PC-3 (cell line): ENCODE data around the gene FMNL2. TPM values are rescaled to one million over a fixed set of nuclear protein-coding genes. Genes with fewer than 3 reads are reported as not detected.

Experiments used
- ATAC-seq: fragments of 200-7000 bp; cut with Tn5 transposase; 2 replicates; pipeline ENCODE4 v1.9.1; 2020; ENCODE audit warnings: mild to moderate bottlenecking, moderate library complexity
- BruUV-seq: library from RNA; stranded (reverse); fragments of 400-500 nt; replicated peaks from 2 replicates; lab custom pipeline; 2021; lab: Mats Ljungman, UMichigan
- CTCF ChIA-PET: fragments of 300-600 bp; sonication (Branson Sonifier 250); formaldehyde crosslinking; loops from one replicate; lab custom pipeline; 2022; ENCODE audit warnings: antibody characterized with exemption; lab: Charles Lee
- POLR2A ChIA-PET: fragments of 300-600 bp; sonication (Branson Sonifier 250); formaldehyde crosslinking; loops from one replicate; lab custom pipeline; 2022; ENCODE audit warnings: antibody characterized with exemption; ENCODE audit not compliant: unreplicated experiment; lab: Charles Lee
- DNase-seq: peaks from one replicate; pipeline ENCODE4 v3.0.0-alpha.2; 2015
- H2AFZ ChIP-seq: fragments of 300-600 bp; sonication (generic); 2 replicates; pipeline ENCODE4 v1.6.0; 2016; ENCODE audit warnings: antibody characterized with exemption, low read length
- H3F3A ChIP-seq: fragments of 300-600 bp; sonication (generic); one replicate; pipeline ENCODE4 v1.6.0; 2017; ENCODE audit warnings: antibody characterized with exemption, low read length, control low read depth, mild to moderate bottlenecking; ENCODE audit not compliant: unreplicated experiment
- H3K27ac ChIP-seq: fragments of 300-600 bp; sonication (generic); 2 replicates; pipeline ENCODE4 v1.5.1; 2016; ENCODE audit warnings: mild to moderate bottlenecking, low read length
- H3K27me3 ChIP-seq: fragments of 300-600 bp; sonication (generic); 2 replicates; pipeline ENCODE4 v1.6.1; 2016; ENCODE audit warnings: low read length, mixed read lengths
- H3K36me3 ChIP-seq: fragments of 300-600 bp; sonication (generic); 2 replicates; pipeline ENCODE4 v1.6.1; 2016; ENCODE audit warnings: low read depth, mixed run types, low read length, mixed read lengths
- H3K4me1 ChIP-seq: fragments of 300-600 bp; sonication (generic); 2 replicates; pipeline ENCODE4 v1.5.1; 2016; ENCODE audit warnings: low read length; ENCODE audit not compliant: insufficient read depth
- H3K4me2 ChIP-seq: fragments of 300-600 bp; sonication (generic); 2 replicates; pipeline ENCODE4 v1.6.0; 2016; ENCODE audit warnings: low read length
- H3K4me3 ChIP-seq: fragments of 300-600 bp; sonication (generic); 2 replicates; pipeline ENCODE4 v1.5.1; 2016; ENCODE audit warnings: mild to moderate bottlenecking, low read length, mixed read lengths
- H3K79me2 ChIP-seq: fragments of 300-600 bp; sonication (generic); 2 replicates; pipeline ENCODE4 v1.6.1; 2017; ENCODE audit warnings: low read length, mixed read lengths
- H3K9ac ChIP-seq: fragments of 300-600 bp; sonication (generic); 2 replicates; pipeline ENCODE4 v1.6.0; 2016; ENCODE audit warnings: mild to moderate bottlenecking, low read length
- H3K9me2 ChIP-seq: fragments of 300-600 bp; sonication (generic); replicated peaks from 2 replicates; pipeline ENCODE4 v1.6.1; 2016; ENCODE audit warnings: mixed run types, low read length, mixed read lengths
- H3K9me3 ChIP-seq: fragments of 300-600 bp; sonication (generic); 2 replicates; pipeline ENCODE4 v1.6.1; 2016; ENCODE audit warnings: low read length, mixed read lengths
- H4K20me1 ChIP-seq: fragments of 300-600 bp; sonication (generic); 2 replicates; pipeline ENCODE4 v1.6.1; 2016; ENCODE audit warnings: low read length, mixed read lengths
- EZH2 ChIP-seq: fragments of 300-600 bp; sonication (generic); IDR thresholded peaks from one replicate; pipeline ENCODE4 v1.6.1; 2017; ENCODE audit warnings: antibody characterized with exemption, mild to moderate bottlenecking, low read length; ENCODE audit not compliant: unreplicated experiment
- EZH2phosphoT487 ChIP-seq: fragments of 300-600 bp; sonication (generic); IDR thresholded peaks from 2 replicates; pipeline ENCODE4 v1.6.1; 2018; ENCODE audit warnings: mild to moderate bottlenecking, antibody characterized with exemption, low read length, borderline replicate concordance
- intact Hi-C: fragments of 100-400 bp; cut with micrococcal nuclease; formaldehyde crosslinking; loops from 2 replicates; pipeline ENCODE4 v1.9.0; 2023
- total RNA-seq: library from RNA; depleted of rRNA; stranded (reverse); fragments of >200 nt; gene quantifications from 2 replicates; pipeline ENCODE4 v1.2.3, GENCODE V29; 2014
- TF ChIP-seq, protein P1 (sequence below): fragments of 300-600 bp; sonication (generic); conservative IDR thresholded peaks from 2 replicates; pipeline ENCODE4 v1.5.1; 2017; ENCODE audit warnings: antibody characterized with exemption, low read depth, mild to moderate bottlenecking, low read length

Gene FMNL2
- total RNA-seq, 1 experiment from 2014 or later: 15.8 TPM

DNA sequence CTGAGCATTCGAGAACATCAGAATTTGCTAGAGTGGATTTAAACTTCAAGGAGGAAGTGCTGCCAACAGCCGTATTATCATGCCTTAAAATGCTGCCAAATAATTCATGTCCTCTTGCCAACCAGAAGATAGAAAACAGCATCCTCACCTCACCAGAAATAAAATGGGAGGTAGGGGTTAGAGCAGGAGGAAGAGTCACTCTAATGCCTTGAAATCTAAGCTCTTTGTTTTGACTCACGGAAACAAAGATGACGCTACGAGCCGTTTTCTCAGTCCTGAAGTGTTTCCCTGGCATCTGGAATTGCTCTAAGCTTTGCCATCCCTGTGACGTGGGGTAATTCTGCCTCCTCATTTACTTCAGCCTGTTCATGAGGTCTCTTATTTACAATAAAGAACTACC lies 285.2 kb downstream of the FMNL2 start:
- H2AFZ ChIP-seq: no peak overlapping the region
- H3K4me3 ChIP-seq: no peak overlapping the region
- ATAC-seq (no peak), DNase-seq (no peak)
- ChIA-PET CTCF (no interaction called here), POLR2A (interaction anchor here (0.5 kb wide), 1 partner anchor 419 kb away, joined by 3 read pairs; no protein-coding TSS in a partner anchor)
- no peak overlapping the region for H3K27ac ChIP-seq
- no TSS peak for BruUV-seq
- no peaks in the 10 kb centered on the region for H3K27me3 ChIP-seq
- no peak overlapping the region for H3K4me2 ChIP-seq
- intact Hi-C loops: no loop called here
- no peaks in the 10 kb centered on the region for H4K20me1 ChIP-seq
- no peaks in the 10 kb centered on the region for H3F3A ChIP-seq
- no peaks in the 10 kb centered on the region for H3K9me3 ChIP-seq
- H3K9ac ChIP-seq: no peak overlapping the region
- TF ChIP-seq, protein P1, sequence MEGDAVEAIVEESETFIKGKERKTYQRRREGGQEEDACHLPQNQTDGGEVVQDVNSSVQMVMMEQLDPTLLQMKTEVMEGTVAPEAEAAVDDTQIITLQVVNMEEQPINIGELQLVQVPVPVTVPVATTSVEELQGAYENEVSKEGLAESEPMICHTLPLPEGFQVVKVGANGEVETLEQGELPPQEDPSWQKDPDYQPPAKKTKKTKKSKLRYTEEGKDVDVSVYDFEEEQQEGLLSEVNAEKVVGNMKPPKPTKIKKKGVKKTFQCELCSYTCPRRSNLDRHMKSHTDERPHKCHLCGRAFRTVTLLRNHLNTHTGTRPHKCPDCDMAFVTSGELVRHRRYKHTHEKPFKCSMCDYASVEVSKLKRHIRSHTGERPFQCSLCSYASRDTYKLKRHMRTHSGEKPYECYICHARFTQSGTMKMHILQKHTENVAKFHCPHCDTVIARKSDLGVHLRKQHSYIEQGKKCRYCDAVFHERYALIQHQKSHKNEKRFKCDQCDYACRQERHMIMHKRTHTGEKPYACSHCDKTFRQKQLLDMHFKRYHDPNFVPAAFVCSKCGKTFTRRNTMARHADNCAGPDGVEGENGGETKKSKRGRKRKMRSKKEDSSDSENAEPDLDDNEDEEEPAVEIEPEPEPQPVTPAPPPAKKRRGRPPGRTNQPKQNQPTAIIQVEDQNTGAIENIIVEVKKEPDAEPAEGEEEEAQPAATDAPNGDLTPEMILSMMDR: no peak
- TF ChIP-seq EZH2phosphoT487 (no peak), EZH2 (no peak)
- no peaks in the 10 kb centered on the region for H3K9me2 ChIP-seq
- peaks cover 24% of the 10 kb centered on the region for H3K36me3 ChIP-seq
- no peaks in the 10 kb centered on the region for H3K4me1 ChIP-seq
- H3K79me2 ChIP-seq: no peaks in the 10 kb centered on the region

DNA sequence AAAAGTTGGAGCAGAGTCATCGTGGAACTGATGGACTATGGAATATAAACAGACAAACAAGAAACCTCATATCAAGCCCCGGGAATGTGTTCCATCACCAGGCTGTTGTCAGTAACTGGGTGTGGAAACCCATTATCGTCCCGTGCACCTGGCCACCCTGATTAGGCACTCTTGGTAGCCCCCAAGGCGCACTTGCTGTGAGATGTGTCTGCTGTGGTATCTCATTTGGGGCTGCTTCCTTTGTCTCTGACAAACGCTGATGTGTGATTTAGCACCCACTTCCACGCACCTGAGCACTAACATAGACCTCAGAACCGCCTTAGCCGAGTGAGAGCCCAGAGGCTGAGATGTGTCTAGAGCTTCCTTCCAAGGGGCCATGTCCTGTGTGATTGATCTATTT lies 286.0 kb downstream of the FMNL2 start:
- intact Hi-C loops: no loop called here
- H3K9me2 ChIP-seq: no peaks in the 10 kb centered on the region
- no peaks in the 10 kb centered on the region for H3K9me3 ChIP-seq
- POLR2A ChIA-PET: no interaction called here
- H3K79me2 ChIP-seq: no peaks in the 10 kb centered on the region
- no peak overlapping the region for H3K4me3 ChIP-seq
- no peaks in the 10 kb centered on the region for H4K20me1 ChIP-seq
- ATAC-seq (no peak), DNase-seq (no peak)
- no peak overlapping the region for H3K27ac ChIP-seq
- H3K9ac ChIP-seq: no peak overlapping the region
- peaks cover 24% of the 10 kb centered on the region for H3K36me3 ChIP-seq
- no peaks in the 10 kb centered on the region for H3K27me3 ChIP-seq
- TF ChIP-seq, protein P1: no peak
- TF ChIP-seq EZH2: no peak
- H2AFZ ChIP-seq: no peak overlapping the region
- H3K4me2 ChIP-seq: no peak overlapping the region
- CTCF ChIA-PET: no interaction called here
- H3F3A ChIP-seq: no peaks in the 10 kb centered on the region
- no peaks in the 10 kb centered on the region for H3K4me1 ChIP-seq
- BruUV-seq: no TSS peak

DNA sequence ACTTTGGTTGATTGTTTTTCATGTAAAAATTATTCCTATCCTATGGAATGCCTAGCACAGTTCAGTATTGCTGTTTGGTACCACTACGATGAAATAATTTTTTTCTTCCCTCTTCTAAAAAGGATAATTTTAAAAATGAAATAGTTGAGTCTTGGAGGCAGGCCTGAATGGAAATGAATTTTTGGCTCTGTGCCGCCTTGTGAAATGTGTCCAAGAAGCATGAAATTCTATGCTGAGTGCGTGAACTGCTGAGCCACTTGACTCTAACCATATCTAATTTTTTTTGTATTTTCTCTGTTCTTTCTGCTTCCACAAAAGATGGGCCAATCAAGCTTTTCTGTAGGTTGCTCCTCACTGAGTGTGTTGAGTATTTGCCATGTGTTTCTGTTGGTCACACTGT lies 287.2 kb downstream of the FMNL2 start:
- TF ChIP-seq, protein P1: no peak
- no peak for TF ChIP-seq EZH2phosphoT487
- TF ChIP-seq EZH2: no peak
- intact Hi-C loops: no loop called here
- Histone ChIP-seq H3K9me2 (no peaks in the 10 kb centered on the region), H3K9me3 (no peaks in the 10 kb centered on the region), H3F3A (no peaks in the 10 kb centered on the region), H3K27ac (no peak overlapping the region), H3K36me3 (peaks cover 19% of the 10 kb centered on the region), H2AFZ (no peak overlapping the region), H3K4me3 (no peak overlapping the region), H3K79me2 (no peaks in the 10 kb centered on the region), H3K27me3 (no peaks in the 10 kb centered on the region), H3K4me1 (no peaks in the 10 kb centered on the region), H3K4me2 (no peak overlapping the region), H4K20me1 (no peaks in the 10 kb centered on the region), H3K9ac (no peak overlapping the region)
- no peak for DNase-seq
- POLR2A ChIA-PET: no interaction called here
- no peak for ATAC-seq
- BruUV-seq: no TSS peak
- CTCF ChIA-PET: no interaction called here
